OCI-LY3 (cell line): ENCODE data around the gene TXK.

Source experiments
- H2AFZ ChIP-seq: fragments of 200-600, 300-600 bp; shearing (Covaris generic); 2 replicates; pipeline ENCODE4 v1.6.0; 2014; ENCODE audit warnings: antibody characterized with exemption, low read depth, low read length
- H3K27ac ChIP-seq: fragments of 200-600, 300-600 bp; sonication (generic); 2 replicates; pipeline ENCODE4 v1.5.1; 2014; ENCODE audit warnings: mild to moderate bottlenecking, low read length, moderate library complexity, mixed read lengths
- H3K27me3 ChIP-seq: fragments of 200-600, 300-600 bp; sonication (generic); 2 replicates; pipeline ENCODE4 v1.6.1; 2014; ENCODE audit warnings: low read depth, low read length, mixed read lengths
- H3K36me3 ChIP-seq: fragments of 200-600, 300-600 bp; sonication (generic); replicated peaks from 2 replicates; pipeline ENCODE3; 2014; ENCODE audit warnings: low read depth, low read length, mixed read lengths
- H3K4me1 ChIP-seq: fragments of 300-600, 200-600 bp; sonication (generic); 2 replicates; pipeline ENCODE4 v1.6.1; 2014; ENCODE audit warnings: low read length, mixed read lengths
- H3K4me2 ChIP-seq: fragments of 200-600, 300-600 bp; sonication (generic); 2 replicates; pipeline ENCODE4 v1.6.1; 2014; ENCODE audit warnings: low read length, mixed read lengths
- H3K4me3 ChIP-seq: fragments of 300-600, 200-600 bp; sonication (generic); 2 replicates; pipeline ENCODE4 v1.5.1; 2014; ENCODE audit warnings: antibody characterized with exemption, mild to moderate bottlenecking, low read length, moderate library complexity
- H3K79me2 ChIP-seq: fragments of 300-600, 200-600 bp; shearing (Covaris generic); 2 replicates; pipeline ENCODE4 v1.6.1; 2014; ENCODE audit warnings: mild to moderate bottlenecking, low read length, mixed read lengths
- H3K9ac ChIP-seq: fragments of 300-600, 200-600 bp; shearing (Covaris generic); 2 replicates; pipeline ENCODE4 v1.6.0; 2014; ENCODE audit warnings: mild to moderate bottlenecking, low read length, moderate library complexity
- H3K9me3 ChIP-seq: fragments of 200-600, 300-600 bp; shearing (Covaris generic); 2 replicates; pipeline ENCODE4 v1.6.1; 2014; ENCODE audit warnings: low read length, mixed read lengths; ENCODE audit not compliant: insufficient read depth
- H4K20me1 ChIP-seq: fragments of 200-600, 300-600 bp; sonication (generic); 2 replicates; pipeline ENCODE4 v1.6.1; 2016; ENCODE audit warnings: low read length, mixed read lengths; ENCODE audit not compliant: insufficient read depth
- EZH2phosphoT487 ChIP-seq: fragments of 200-600 bp; shearing (Covaris generic); IDR thresholded peaks from 2 replicates; pipeline ENCODE4 v1.6.1; 2018; ENCODE audit warnings: antibody characterized with exemption, mixed run types, low read depth
- TF ChIP-seq, protein P1 (sequence below): fragments of 200-600, 300-600 bp; sonication (generic); IDR thresholded peaks from 2 replicates; pipeline ENCODE4 v1.5.1; 2014; ENCODE audit warnings: antibody characterized with exemption, low read length, low read depth

The TXK gene

DNA sequence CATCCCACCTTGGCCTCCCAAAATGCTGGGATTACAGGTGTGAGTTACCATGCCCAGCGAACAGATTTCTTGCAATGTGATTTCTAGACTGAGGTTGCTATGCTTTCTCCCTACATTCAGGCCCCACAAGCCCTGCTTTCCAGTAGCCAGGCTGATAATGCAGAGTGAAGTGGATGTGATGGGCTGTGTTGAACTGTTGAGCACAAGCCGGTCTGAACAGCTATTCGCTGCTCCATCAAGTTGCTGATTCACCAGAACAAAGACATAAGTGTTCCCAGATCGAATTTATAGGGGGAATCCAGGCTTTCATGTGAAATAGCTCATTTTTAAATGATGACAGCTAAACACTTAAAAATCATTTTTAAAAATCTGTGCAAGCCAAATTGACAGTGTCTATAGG is 109.5 kb downstream of the TXK start:
- Histone ChIP-seq H3K9me3 (0 out of 2 replicates have a peak, but pooled peaks cover 4% of the 10 kb centered on the region), H3K9ac (no peak overlapping the region), H3K36me3 (peaks cover 31% of the 10 kb centered on the region), H4K20me1 (no peaks in the 10 kb centered on the region), H3K4me1 (peaks cover 30% of the 10 kb centered on the region), H3K4me2 (no peak overlapping the region), H2AFZ (no peak overlapping the region), H3K27ac (no peak overlapping the region), H3K27me3 (no peaks in the 10 kb centered on the region), H3K79me2 (no peaks in the 10 kb centered on the region), H3K4me3 (no peak overlapping the region)
- TF ChIP-seq EZH2phosphoT487 = no peak
- TF ChIP-seq, protein P1, sequence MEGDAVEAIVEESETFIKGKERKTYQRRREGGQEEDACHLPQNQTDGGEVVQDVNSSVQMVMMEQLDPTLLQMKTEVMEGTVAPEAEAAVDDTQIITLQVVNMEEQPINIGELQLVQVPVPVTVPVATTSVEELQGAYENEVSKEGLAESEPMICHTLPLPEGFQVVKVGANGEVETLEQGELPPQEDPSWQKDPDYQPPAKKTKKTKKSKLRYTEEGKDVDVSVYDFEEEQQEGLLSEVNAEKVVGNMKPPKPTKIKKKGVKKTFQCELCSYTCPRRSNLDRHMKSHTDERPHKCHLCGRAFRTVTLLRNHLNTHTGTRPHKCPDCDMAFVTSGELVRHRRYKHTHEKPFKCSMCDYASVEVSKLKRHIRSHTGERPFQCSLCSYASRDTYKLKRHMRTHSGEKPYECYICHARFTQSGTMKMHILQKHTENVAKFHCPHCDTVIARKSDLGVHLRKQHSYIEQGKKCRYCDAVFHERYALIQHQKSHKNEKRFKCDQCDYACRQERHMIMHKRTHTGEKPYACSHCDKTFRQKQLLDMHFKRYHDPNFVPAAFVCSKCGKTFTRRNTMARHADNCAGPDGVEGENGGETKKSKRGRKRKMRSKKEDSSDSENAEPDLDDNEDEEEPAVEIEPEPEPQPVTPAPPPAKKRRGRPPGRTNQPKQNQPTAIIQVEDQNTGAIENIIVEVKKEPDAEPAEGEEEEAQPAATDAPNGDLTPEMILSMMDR = no peak

- Histone ChIP-seq H3K27me3 (no peaks in the 10 kb centered on the region), H3K9me3 (no peaks in the 10 kb centered on the region), H4K20me1 (no peaks in the 10 kb centered on the region), H3K4me1 (peaks cover 10% of the 10 kb centered on the region), H3K79me2 (0 out of 2 replicates have a peak, but pooled peaks cover 2% of the 10 kb centered on the region), H3K36me3 (peaks cover 11% of the 10 kb centered on the region), H3K9ac (no peak overlapping the region), H3K4me3 (no peak overlapping the region), H3K27ac (no peak overlapping the region), H2AFZ (no peak overlapping the region), H3K4me2 (no peak overlapping the region)
- TF ChIP-seq, protein P1 = no peak
- TF ChIP-seq EZH2phosphoT487 = no peak
These were observed 111.8 kb downstream of the TXK start for GRCh38 chr4:48022192-48022799.

DNA sequence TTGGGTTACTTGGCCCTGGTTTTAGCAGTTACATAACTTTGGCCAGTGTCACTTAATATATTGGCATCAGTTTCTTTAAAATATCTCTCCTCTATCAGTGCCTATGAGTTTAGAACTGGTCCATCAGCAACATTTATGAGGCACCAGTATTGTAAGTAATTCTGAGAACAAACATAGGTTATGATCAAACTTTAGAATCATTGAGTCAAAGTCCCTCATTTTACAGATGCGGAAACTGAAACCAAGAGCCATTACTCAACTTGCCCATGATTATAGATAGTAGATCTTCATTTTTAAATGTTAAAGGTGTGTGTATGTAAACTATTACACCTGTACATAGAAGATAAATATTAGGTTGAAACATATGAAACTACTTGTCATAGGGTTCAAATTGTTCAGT is 113.0 kb downstream of the TXK start:
- no peak overlapping the region for H3K4me2 ChIP-seq
- no peak overlapping the region for H3K27ac ChIP-seq
- peaks cover 11% of the 10 kb centered on the region for H3K4me1 ChIP-seq
- no peak overlapping the region for H3K4me3 ChIP-seq
- peaks cover 5% of the 10 kb centered on the region for H3K36me3 ChIP-seq
- H3K9ac ChIP-seq = no peak overlapping the region
- no peaks in the 10 kb centered on the region for H4K20me1 ChIP-seq
- no peaks in the 10 kb centered on the region for H3K9me3 ChIP-seq
- no peak overlapping the region for H2AFZ ChIP-seq
- H3K27me3 ChIP-seq = no peaks in the 10 kb centered on the region
- 0 out of 2 replicates have a peak, but pooled peaks cover 4% of the 10 kb centered on the region for H3K79me2 ChIP-seq
- TF ChIP-seq, protein P1 = no peak
- TF ChIP-seq EZH2phosphoT487 = no peak

- H3K36me3 ChIP-seq = peaks cover 17% of the 10 kb centered on the region
- TF ChIP-seq, protein P1 = no peak
- no peak for TF ChIP-seq EZH2phosphoT487
- H4K20me1 ChIP-seq = no peaks in the 10 kb centered on the region
- no peak overlapping the region for H3K4me3 ChIP-seq
- H3K9ac ChIP-seq = no peak overlapping the region
- 0 out of 2 replicates have a peak, but pooled peaks cover 4% of the 10 kb centered on the region for H3K79me2 ChIP-seq
- H3K4me2 ChIP-seq = no peak overlapping the region
- H3K27ac ChIP-seq = no peak overlapping the region
- H3K27me3 ChIP-seq = no peaks in the 10 kb centered on the region
- no peak overlapping the region for H2AFZ ChIP-seq
- peaks cover 20% of the 10 kb centered on the region for H3K4me1 ChIP-seq
- H3K9me3 ChIP-seq = no peaks in the 10 kb centered on the region
These were observed 115.9 kb downstream of the TXK start for GRCh38 chr4:48018112-48018511.
